Stimulated activated CD4-positive, alpha-beta T cell treated with anti-CD3 and anti-CD28 coated beads, Interleukin-4, amount 100 ng/mL, for 24 hours (primary cell): Measurements from ENCODE around the gene SEMA3G.

Experiments used
- DNase-seq: peaks from one replicate; pipeline ENCODE4 v3.0.0-alpha.2; 2020

SEMA3G gene

DNA sequence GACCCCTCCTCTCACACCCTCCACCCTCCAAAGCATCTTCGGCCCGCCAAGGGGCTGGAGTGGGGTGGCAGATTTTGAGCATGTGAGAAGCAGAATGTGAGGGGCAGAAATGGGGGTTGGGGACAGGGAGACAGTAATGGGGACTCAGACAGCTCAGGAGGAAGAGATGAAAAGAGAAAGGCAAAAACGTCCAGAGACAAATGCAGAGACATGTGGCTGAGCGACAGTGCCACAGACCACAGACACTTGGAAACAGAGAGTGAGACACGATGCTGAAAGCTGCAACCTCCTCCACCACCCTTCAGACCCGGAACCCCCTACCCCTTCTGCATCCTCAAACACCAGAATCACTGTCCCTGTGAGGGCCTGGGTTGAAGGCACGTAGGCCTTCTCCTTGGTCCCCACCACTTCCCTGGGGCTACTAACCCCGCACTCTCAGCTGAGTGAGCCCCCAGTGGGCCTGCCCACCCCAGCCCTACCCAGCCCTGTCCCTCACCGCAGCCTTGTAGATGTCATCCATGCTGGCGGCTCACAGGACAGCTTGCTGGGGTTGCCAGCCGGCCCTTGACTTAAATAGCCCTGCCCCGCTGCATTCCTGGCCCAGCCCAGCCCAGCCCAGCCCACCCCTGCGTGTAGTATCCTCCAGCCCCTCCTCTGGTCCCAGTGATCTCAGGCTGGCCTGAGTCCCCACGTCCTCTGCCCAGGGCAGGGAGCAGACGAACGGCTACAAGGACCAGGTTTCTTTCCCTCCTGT, 8.8 kb upstream of the SEMA3G start, which contains the start of gene TNNC1:
TNNC1 (minus strand) TSS at position 546 of the 754 bp plus-strand sequence; CDS start at position 520, 26 bp downstream.
- DNase-seq, result no peak

DNA sequence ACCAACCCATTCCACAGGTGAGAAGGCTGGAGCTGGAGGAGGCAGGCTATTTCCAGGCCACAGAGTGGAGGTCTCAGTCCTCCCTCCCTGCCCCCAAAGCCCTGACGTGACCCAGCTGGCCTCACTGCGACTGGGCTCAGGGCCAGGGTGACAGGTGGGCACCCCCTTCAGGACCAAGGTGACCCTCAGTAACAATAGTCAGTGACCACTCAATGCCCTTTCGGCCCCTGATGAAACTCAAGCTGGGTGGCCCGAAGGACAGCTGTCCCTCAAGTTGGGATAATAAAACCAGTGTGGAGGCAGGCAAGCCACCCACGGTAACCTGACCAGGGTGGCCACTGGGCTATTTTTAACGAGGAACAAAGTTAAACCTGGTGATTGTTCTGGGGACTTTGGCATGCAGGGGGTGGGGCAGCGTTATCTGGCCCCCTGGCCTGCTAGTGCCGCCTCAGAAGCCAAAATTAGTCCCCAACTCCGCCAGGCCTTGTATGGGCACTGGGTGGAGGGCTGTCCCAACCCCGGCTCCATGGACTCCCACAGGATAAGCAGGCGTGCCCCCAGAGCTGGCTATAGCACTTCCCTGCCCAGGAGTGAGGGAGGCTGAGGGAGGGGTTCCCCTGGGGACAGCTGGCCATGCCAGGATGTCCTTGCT, 7.8 kb upstream of the SEMA3G start:
- no peak for DNase-seq

DNA sequence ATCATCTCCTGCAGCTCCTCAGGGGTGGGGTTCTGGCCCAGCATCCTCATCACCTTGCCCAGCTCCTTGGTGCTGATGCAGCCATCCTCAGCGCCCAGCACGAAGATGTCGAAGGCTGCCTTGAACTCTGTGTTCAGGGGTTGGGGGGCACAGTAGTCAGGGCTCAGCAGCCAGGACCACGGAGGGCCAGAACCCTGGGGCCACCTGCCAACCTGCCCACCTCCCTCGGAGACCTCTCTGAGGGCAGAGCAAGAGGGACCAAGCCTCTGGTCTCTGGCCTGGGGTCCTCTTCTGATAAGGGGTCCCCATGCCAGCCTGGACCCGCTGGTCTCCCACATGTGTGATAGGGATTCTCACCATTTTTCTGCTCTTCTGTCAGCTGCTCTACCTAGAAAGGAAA, 7.2 kb upstream of the SEMA3G start:
- no peak for DNase-seq

DNA sequence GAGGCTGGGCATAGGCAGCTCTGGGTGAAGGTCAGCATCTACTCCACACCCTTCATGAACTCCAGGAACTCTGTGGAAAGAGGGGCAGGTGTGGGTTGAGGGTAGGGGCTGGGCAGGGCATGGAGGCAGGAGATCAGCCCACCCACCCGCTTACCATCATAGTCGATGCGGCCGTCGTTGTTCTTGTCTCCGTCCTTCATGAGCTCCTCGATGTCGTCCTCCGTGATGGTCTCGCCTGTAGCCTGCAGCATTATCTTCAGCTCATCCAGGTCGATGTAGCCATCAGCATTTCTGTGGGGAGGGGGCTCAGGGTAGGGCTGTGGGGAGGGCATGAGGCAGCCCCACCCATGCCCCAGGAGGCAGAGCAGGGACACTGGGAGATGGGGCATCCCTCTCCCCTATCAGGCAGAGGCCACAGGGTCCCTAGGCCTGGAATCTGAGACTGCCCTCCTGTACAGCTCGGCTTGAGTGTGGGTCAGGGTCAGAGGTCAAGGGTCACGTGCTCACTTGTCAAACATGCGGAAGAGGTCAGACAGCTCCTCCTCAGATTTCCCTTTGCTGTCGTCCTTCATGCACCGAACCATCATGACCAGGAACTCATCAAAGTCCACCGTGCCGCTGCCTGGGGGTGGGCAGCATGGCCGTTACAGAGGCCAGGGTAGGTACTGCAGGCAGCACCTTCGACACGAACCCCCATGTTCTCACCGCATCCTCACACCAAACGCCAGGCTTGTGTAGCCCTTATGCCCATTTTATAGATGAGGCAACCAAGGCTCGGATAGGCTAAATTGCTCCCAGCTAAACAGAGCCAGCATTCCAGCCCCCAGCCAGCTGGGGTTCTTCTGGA, 6.6 kb upstream of the SEMA3G start:
- no peak for DNase-seq

DNA sequence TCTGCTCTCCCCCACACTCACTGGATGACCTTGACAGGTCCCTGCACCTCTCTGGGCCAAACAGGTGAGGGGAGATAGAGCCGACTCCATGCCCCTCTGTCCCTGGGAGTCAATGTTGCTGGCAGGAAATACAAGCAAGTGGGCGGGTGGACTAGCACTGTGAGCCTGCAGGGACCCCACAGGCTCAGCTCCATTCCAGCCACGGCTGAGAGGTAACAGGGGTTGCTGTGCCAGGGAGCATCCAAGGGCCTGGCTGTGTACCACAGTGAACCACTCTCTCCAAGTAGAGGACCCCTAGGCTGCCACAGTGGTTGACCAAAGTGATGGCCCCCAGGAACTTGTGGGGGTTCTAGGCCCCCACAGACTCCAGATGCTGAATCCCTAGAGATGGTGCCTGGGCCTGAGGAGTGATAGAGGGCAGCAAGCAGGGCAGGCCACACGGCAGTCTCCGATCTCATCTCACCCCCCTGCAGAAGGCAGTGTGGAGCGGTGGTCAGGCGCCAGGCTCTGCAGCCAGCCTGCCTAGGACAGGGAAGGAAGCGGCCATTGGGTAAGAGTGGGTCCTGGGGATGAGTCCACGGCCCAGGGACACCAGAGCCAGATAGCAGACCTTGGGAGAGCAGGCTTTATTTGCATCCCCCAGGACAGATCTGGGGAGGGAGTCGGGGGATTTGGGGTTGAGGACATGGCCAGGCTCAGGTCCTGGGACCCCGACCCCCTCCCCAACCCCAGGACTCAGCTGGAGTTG, 5.8 kb upstream of the SEMA3G start:
- no peak for DNase-seq

DNA sequence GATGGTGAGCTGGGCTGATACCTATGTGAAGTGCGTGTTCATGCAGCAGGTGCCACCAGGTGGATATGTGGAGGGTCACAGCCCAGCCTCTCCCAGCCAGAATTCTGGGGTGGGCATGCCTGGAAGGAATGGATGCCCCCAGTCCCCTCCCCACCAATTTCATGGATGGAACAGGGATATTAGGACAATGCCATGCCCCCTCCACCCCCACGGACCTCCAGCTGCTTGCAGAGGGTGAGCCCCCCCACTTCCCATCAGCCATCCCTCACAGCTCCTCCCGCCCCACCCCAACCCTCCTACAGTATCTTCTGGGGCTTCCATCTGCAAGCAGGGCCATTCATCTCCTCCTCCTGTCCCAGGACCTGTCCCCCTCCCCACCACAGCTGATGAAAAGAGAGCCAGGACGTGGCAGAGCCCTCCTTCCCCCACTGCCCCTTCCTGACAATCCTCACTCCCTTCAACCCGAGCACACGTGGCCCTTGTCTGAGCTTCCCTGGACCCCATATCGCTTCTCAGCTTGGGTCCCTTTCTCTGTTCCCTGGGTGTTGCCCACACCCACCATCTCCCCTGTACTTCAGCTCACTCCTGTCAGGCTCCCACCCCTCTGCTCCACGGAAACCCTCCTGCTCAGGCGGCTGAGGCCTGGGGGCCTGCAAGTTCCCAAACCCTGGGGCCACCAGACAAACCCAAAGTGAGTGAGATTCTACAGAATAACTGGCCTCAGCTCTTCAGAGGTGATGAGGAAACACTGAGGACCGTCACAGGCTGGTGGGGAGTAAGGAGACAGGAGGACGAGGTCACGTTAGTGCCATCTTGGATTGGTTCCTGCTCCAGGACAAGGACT, 2.8 kb upstream of the SEMA3G start:
- DNase-seq, result no peak

DNA sequence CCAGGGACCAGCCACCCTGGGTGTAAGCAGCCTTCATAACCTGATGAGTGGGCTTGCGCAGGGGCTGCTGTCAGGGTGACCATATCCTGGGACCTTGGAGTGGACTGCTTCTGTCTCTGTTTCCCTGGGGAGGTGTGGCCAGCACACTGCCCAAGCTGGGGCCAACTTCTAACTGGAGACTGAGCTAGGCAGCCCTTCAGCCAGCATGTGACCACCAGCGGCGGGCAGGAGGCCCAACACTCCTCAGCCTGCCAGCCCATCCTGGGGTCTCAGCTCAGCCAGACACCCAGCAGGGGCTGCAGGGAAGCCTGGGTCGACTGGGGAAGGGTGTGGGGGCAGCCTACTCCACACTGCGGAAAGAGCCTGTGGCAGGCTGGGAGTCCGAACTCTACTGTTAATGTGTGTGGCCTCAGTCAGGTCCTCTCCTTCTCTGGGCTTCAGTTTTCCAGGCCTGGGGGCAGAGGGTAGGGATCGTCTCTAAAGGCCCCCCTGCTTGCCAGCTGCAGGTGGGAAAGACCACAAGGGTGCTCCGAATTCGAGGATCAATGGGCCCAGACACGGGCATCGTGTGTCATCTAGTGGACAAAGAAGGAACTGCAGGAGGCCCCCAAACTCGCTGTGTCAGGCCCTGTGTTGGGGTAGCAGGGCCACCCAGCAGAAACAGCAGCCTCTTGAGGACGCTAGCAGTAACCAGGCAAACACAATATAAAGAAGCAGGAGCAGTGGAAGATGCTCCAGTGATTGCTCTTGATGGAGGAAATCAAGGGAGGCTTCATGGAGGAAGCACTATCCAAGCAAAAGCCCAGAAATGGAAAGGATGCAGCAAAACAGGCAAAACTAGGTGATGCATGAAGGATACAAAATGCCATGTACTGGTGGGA, 2.0 kb upstream of the SEMA3G start:
- DNase-seq, result peak; percentile 78

DNA sequence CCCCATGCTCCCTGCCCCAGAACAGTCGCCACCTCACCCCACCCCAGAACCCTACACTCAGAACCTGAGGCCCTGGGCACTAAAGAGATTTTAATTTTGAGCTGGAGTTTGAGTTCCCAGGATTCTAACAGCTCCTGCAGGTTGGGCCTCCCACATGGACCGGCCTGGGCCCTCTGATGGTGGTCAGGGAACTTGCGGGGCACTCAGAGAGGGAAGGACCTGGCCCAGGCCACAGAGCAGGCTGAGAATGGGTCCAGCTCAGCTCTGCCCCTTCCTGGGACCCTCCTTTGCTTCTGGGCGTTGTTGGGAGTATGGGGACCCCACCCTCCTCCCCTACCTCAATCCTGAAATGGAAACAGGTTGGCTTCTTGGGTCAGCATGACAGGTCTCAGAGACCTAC, 1.1 kb upstream of the SEMA3G start:
- DNase-seq, result no peak

DNA sequence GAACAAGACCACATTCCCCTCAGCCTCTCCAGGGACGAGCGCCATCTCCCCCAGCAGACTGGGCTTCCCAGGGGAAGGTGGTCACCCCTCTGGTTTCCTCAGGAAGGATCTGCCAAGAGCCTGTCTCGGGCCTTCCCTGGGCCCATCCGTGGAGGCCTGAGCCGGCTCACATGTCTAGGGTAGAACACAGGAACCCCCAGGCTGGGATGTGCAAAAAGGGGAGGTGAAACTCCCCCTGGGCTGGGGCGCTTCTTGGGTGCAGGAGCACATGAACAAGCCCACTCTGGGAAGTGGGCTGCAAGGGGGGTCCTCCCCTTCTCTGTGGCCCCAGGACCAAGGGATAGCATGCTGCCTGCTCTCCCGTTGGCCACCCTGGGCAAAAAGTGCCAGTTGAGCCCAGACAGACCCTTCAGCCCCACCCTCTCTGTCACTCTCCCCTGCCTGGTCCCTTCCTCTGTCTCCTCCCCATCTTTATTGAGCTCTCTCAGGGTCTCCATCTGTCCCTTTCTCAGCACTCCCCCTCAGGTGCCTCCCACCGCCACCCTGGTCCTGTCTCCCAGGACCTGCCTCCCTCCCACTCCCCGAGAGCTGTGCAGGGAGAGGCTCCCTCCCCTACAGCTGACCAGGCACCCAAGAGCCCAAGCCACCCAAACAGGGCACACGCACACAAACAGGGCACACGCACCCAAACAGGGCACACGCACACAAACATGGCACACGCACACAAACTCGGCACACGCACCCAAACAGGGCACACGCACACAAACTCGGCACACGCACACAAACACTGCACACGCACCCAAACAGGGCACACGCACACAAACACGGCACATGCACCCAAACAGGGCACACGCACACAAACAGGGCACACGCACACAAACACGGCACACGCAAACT, 864 bp downstream of the SEMA3G start:
- DNase-seq, result no peak

DNA sequence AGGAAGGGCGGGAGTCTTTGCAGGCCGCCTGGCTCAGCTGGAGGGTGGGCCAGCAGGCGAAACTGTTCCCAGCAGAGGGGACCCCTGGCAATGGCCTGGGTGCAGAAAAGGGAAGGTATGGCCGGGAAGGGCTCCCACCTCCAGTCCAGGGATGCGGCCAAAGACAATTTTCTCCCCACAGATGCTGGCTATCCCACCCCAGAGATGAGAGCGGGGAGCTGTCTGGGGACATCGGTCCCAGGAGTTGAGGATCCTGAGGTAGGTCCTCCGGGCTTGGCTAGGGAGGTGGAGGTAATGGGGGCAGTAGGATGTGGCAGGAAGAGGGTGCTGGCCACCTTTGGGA, 1.7 kb downstream of the SEMA3G start:
- DNase-seq, result no peak

DNA sequence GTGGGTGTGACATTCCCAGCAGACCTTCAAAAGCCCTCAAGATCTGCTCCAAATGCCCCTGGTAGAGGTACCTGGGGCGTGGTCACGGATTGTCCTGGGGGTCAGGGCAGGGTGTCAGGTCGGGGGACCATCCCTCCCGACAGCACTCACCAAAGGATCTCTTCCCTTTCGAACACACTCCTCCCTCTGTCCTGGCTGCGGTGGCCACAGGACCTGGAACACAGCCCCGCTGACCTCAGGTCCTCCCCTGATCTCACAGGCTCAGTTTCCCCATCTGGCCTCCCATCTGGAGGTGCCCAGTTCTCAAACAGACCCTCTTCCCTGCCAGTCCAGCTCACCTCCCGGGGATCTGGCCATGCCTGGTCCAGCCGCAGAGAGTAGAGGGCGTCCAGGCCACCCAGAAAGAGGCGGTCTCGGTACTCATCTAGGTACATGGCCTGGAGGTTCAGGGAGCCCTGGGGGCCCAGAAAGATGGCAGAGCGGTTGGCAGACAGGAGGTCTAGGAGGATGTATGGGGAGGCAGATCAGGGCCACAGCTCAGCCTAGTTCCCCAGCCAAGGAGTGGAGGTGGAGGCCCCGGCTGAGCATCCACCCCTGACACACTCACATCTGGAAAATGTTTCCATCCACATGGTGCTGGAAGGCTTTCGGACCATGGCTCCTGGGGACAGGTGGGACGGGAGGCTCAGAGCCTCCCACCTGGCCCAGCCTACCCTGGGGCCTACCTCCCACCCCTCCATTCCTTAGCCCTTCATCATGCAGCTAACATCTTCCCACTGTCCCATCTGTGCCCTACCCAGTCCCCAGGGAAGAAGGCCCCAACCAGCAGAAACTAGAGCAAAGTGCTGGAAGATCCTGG, 2.3 kb downstream of the SEMA3G start:
- DNase-seq, result no peak

DNA sequence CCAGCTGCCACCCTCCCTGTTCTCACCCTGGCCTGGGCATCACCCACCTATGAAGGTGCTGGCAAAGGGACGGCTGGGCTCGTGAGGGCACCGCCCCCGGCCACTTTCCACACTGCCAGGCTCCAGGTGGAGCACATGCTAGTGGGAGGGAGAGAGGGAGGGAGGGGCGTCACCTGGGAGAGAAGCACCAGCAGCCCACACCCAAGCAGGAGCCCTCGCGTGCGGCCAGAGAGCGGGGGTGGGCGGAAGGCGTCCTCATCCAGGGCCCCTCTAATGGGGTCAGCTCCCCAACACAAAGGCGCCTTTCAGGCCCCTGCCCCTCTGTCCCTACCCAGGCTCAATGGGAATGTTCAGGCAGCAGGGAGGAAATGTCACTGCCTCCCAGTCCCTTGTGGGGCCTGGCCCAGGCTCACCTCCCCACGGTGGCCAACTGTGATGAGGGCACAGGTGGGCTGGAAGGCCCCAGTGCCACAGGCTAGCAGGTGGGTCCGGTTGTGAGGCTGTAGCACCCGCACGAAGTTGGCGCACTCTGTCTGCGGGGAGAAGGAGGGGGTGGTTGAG, 3.1 kb downstream of the SEMA3G start:
- no peak for DNase-seq

DNA sequence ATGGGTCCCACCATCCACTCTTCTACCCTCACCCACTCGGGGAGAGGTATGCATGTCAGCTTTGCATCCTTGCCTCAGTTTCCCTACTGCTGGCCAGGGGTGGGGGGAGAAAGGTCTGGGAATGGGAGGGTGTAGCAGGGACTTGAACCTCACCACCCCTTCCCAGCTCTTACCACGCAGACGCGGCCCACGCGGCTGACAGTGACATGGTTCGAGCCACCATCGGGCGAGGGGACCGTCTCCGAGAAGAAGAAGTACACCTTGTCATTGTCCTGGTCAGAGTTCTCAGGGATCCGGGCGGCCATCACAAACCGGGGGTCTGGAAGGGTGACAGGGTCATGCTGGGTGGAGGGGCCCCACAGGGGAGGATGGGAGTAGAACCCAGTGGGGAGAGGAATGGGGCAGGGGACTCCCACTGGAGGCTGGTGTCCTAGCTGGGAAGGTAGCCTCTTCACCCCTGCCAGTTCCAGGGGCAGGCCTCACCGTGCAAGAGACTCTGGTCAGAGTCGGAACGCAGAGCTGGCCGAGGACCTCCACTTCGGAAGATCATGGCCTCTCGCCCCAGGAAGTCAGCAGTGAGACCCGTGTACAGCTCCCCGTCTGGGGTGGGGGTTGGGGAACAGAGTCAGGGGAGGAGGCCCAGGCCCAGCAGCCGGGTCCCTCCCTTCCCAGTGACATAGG, 3.7 kb downstream of the SEMA3G start:
- DNase-seq, result no peak

DNA sequence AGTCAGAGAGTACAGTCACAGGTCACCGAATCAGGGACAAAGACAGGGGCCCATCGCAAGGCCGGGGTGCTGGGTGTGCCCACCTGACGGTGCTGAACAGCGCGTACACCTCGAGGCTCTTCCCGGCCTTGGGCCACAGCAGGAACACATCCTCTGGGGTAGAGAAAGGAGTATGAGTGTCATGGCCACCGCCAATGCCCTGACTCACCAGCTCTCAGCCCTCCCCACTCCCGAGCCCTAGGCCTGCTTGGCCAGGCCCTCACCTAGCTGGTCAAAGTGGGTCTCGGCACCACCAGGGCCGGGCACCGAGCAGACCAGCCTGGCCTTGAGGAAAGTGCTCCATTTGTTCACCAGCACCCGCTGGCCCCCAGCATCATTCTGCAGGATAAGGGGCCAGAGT, 4.2 kb downstream of the SEMA3G start:
- DNase-seq, result no peak

DNA sequence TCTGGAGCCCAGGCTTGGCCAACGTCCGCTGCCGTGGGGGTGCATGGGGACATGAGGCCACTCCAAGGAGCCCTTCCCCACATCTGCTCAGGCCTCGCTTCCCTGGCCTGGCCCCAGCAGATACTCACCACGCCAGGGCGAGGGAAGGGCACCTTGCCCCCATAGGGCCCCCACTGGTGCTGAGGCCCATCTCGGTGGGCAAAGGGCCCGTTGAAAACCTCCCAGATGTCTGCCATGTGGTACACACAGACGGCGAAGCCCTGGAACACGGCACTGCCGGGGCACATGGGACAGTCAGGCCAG, 4.7 kb downstream of the SEMA3G start:
- no peak for DNase-seq

DNA sequence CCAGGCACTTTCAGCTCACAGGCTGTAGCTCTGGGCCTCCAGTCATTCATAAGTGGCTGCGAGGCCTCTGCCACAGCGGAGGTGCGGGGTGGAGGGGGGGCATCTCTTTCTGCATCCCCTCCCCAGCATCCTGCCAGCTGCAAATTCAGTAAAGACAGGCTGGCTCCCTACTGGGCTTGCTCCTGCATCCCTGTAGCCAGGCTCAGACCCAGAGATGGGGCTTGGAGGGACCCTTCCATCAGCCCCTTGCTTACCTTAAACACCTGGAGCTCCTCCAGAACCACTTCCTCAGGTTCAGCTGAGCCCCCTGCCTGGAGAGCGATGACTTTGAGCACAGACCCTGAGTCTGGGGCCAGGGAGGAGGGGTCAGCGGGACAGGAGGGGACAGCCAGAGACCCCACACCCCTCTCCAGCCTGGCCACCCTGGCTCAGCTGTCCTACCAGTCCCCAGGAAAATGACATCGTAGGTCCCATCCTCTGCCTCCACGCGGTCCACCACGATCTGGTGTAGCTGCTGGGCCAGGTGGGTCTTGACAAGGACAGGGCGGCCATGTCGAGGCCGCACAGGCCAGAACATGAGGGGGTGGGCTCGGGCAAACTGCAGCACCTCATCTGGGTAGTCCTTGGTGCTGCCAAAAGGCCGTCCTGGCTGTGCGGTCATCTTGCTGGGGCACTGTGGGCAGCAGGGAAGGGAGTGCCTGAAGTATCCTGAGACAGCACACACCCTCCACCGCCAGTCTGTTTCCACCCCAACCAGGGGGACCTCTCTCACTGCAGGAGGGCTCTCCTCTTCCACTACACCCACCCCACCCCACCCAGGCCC, 5.3 kb downstream of the SEMA3G start:
- DNase-seq, result no peak
